HT1080 (cell line): ENCODE results near the gene SH3GLB2. TPM values are rescaled to one million over a fixed set of nuclear protein-coding genes. Genes with fewer than 3 reads are reported as not detected.
"Not testable (repeated sequence)": the region's sequence is repeated elsewhere in the genome, so short reads cannot be mapped to it uniquely, and the experiment has no call there.

Experiments used
- DNase-seq: peaks from one replicate; pipeline ENCODE4 v3.0.0-alpha.2; 2015; ENCODE audit warnings: low read depth
- total RNA-seq: library from RNA; depleted of rRNA; stranded (reverse); fragments of >200 nt; shearing (Covaris generic); gene quantifications from 2 replicates; pipeline ENCODE4 v1.2.3, GENCODE V29; 2014

Gene SH3GLB2
- total RNA-seq, 1 experiment from 2014 or later: 48.5 TPM

DNA sequence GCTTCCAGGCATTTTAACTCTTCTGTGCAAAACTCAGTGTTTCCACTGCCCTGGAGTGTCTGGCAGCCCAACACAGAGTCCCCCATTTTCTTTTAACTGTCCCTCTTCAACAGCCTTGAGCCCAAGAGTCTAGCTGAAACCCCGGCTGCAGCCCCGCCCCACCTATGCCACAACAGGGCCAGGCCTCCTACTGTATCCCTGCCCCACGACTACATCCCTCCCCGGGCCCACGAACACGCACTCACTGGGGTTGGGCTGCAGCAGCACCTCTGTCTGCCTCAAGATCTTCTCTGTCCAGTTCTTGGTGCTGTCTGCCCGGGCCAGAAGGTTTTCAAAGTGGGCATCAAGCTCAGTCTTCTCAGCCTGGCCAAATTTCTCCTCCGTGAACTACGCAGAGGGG is 6.1 kb downstream of the SH3GLB2 start:
- no peak for DNase-seq

GRCh38 chr9:129021091-129021490 is 7.0 kb downstream of the SH3GLB2 start:
- no peak for DNase-seq

DNA sequence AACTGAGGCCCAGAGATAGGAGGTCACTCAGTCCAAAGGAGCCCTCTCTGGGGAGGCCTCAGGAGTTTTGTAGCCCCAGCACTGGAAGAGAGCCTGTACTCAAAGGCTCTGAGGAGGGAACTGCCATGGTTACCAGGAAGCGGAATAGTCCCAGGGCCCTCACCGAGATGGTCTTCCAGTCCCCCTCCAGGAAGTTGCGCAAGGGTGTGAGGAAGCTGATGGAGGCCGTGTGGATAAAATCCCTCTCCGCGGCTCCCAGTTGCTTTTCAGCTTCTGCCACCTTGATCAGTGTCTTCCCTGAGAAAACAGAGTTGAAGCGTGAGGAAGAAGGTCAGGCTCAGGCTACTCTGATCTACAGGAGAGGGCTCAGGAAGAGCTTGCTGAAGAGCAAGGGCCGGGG is 13.5 kb downstream of the SH3GLB2 start:
- no peak for DNase-seq

DNA sequence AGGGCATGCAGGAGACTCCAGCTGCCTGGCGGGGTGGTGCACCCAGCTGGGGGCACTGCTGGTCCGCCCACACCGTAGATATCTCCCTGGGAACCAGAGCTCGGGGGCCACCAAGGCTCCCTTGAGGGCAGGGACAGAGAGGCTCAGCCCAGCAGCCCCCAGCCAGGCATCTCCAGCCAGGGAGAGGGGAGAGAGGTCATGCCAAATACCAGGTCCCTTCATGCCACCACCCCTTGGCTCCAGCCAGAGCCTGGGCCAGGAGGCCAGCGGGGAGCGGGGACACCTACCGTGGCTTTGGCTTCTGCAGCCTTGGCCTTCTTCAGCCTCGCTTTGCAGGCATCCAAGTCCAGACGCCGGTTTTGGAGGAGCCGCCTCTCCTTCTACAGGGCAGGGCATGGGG is 14.0 kb downstream of the SH3GLB2 start:
- no peak for DNase-seq

- DNase-seq: no peak
These were observed 14.5 kb downstream of the SH3GLB2 start for GRCh38 chr9:129013674-129014073.

GRCh38 chr9:129012893-129013448 is 15.2 kb downstream of the SH3GLB2 start:
- no peak for DNase-seq

- no peak for DNase-seq
These were observed 15.8 kb downstream of the SH3GLB2 start for GRCh38 chr9:129012343-129012742.

GRCh38 chr9:129011761-129012181 is 16.4 kb downstream of the SH3GLB2 start:
- DNase-seq: no peak

DNA sequence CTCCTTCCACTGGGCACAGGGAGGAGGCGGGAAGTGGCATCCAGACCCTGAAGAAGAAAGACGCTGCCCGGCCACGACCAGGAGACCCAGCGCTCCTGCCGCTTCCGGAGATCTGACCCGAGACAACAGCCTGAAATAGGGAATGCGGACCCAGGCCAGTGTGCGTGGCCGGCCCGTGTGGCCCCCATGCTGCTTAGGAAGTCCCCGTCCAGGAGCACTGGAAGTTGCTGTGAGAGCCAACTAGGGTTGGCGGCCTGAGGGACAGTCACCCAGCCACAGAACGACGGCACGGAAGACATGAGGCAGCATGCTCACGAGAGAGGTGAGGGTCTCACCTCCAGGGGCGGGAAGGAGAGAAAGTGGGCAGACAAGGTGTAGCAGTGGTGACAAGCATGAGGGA is 17.0 kb downstream of the SH3GLB2 start:
- DNase-seq: no peak

GRCh38 chr9:129010267-129010975 is 17.7 kb downstream of the SH3GLB2 start:
- no peak for DNase-seq

DNA sequence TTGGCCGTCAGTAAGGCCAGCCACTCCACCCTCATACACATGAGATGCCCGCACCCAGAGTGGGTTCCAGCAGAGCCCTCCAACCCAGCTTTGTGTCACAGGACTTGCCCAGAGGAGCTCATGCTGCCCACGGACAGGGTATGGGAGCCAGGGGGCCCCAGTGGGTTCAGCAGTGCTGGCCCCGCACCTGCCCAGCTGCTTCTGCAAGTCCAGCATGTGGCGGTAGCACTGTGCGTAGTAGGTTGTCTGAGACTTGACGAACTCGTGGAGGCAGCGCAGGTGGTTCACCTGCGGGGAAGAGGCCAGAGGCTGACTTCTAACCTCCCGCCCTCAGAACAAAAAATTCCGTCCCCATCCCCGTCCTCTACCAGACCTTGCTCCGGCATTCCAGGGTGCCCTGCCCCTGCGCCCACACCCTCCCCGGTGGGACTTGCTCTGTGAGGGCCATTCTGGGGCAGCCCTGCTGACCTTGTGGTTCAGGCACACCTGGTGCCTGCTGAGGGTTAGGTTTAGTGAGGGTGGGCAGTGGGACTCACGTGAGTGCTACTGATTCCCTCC is 18.5 kb downstream of the SH3GLB2 start:
- no peak for DNase-seq

DNA sequence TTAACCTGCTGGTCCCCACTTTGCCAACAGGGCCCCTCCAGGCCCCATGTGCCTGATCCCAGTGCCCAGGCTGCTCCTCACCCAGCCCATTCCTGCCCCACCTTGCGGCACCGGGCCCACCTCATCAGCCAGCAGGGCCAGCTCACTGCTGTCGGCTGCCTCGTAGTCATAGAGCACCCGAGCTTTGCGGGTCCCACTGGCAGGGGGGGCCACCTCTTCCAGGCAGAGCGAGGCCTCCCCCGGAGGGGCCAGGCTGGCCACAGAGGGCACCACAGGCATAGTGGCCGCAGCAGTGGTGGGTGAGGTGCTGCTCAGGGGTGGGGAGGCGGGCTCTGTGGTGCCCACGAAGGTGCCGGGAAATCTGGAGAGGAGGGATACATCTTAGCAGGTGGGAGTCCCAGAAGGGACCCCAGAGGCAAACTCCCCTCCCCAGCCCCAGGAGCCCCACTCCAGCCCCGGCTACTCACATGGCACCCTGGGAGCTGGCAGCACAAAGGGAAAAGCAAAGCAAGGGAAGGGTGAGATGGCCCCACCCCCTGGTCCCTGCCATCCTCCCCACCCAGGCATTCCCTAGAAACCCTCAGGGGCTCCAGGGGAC is 19.0 kb downstream of the SH3GLB2 start:
- no peak for DNase-seq

- DNase-seq: no peak
These were observed 19.6 kb downstream of the SH3GLB2 start for GRCh38 chr9:129008469-129008965.

- DNase-seq: no peak
These were observed 20.2 kb downstream of the SH3GLB2 start for GRCh38 chr9:129007766-129008468.

DNA sequence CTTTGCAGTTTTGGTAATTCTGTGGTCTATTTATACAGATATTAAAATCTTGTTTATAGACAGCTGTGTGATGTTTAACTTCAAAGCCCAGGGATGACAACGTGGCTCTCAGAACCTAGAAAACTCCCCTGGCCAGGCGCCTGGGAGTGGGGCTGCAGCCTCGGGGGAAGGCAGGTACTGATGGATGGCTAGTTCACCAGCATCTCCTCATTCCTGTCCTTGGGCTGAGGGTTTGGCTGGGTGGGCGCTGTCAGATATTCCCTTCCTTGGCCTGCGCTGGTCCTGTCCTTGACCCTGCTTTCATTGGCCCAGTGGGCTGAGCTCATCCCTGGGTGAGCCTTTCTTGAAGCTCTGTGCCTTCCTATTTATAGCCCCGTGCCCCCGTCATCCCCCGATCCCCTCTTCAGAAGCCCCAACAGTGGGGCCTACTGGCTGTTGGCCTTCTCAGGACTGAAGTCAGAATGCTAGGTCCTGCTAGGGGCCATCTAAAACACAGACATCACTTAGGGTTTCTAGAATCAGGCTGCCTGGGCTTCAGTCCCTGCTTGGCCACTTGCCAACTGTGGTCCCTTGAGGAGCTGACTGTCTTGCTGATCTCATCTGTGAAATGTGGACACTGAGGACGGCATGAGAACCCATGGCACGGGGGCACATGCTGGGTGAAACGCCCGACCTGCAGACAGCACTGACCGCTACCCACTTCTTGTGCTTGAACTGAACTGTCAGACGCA is 20.9 kb downstream of the SH3GLB2 start:
- DNase-seq: no peak

- peak; percentile 77 for DNase-seq
These were observed 21.6 kb downstream of the SH3GLB2 start for GRCh38 chr9:129006328-129007034.

- no peak for DNase-seq
These were observed 22.7 kb downstream of the SH3GLB2 start for GRCh38 chr9:129005336-129005997.

GRCh38 chr9:129004173-129004572 is 24.0 kb downstream of the SH3GLB2 start:
- not testable (repeated sequence) for DNase-seq

GRCh38 chr9:129002992-129003391 is 25.1 kb downstream of the SH3GLB2 start:
- no peak for DNase-seq
